Measurements from ENCODE around the gene TOR4A. TPM values are rescaled to one million over a fixed set of nuclear protein-coding genes. Genes with fewer than 3 reads are reported as not detected.

Gene TOR4A
- total and polyA plus RNA-seq, 9 of the 15 experiments (the other 6 are each of a cell fraction or from before 2014, with no cell fraction given): 3.9 to 49.2 (median 8.8) TPM

GRCh38 chr9:137247135-137247915, 30.2 kb upstream of the TOR4A start:
- BruUV-seq (replicated peaks): no TSS peak
- DNase-seq (ENCODE audit: extremely low read depth in 1 of 4, low spot score in 3 of 4): no peak
- H3K36me3 ChIP-seq (ENCODE audit: control insufficient read depth, insufficient read depth, low read length): peaks cover 18% of the 10 kb centered on the region

DNA sequence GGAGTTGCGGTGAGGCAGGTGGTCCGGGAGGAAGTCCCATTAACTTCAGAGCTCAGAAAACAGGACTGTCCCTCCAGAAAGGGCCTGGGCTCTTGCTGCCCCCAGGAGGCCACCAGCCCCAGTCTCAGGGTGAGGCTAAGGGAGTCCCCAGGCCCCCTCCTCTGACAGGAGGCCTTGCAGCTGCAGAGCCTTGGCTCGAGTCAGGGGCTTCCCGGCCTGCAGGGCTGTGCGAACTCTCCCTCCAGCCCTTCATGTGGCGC, 29.7 kb upstream of the TOR4A start:
- POLR2A ChIA-PET: interaction anchor here (0.6 to 0.8 kb wide), 2 partner anchors 17 to 174 kb away, joined by 3 read pairs; no protein-coding TSS in a partner anchor
- Histone ChIP-seq H3K27me3 (ENCODE audit: control insufficient read depth in 2 of 2, insufficient read depth in 2 of 2, low read length in 2 of 2) (no peaks in the 10 kb centered on the region), H3K4me2 (ENCODE audit: insufficient read depth, low read length) (no peak overlapping the region), H3K9me1 (ENCODE audit: control insufficient read depth, insufficient read depth, low read length) (no peaks in the 10 kb centered on the region), H3K36me3 (ENCODE audit: control insufficient read depth, insufficient read depth, low read length) (peaks cover 13% of the 10 kb centered on the region), H3K4me3 (no peak overlapping the region), H2AFZ (ENCODE audit: low read depth, low read length) (no peak overlapping the region), H4K20me1 (replicated peaks; ENCODE audit: control insufficient read depth, insufficient read depth, low read length) (peaks cover 16% of the 10 kb centered on the region), H3K27ac (ENCODE audit: extremely low read depth, low read depth, low read length) (no peak overlapping the region), H3K79me2 (ENCODE audit: control insufficient read depth, insufficient read depth, low read length) (peaks cover 14% of the 10 kb centered on the region), H3K4me1 (replicated peaks in 1 of 2; ENCODE audit: control insufficient read depth in 2 of 2, insufficient read depth in 2 of 2, low read length in 2 of 2) (peaks cover 11 to 75% of the 10 kb centered on the region in 2 experiments; a peak in 4 of 5 replicates), H3K9ac (ENCODE audit: insufficient read depth in 1 of 2, low read depth in 2 of 2, low read length in 2 of 2) (peak overlapping the region in 1 of 2 experiments; percentile 71; a peak in 2 of 4 replicates), H3K9me3 (replicated peaks; ENCODE audit: control insufficient read depth, insufficient read depth, low read depth, low read length) (no peaks in the 10 kb centered on the region)
- DNase-seq (ENCODE audit: extremely low read depth in 1 of 4, low spot score in 3 of 4) (no peak), ATAC-seq (no peak), FAIRE-seq (no peak)
- TF ChIP-seq POLR2G (IDR thresholded peaks at IDR 0.05; ENCODE audit: low read depth, low read length): 0 out of 2 replicates have a peak, but pooled peaks have one; percentile 3
- TF ChIP-seq TCF3 (CRISPR knock-in tag; IDR thresholded peaks at IDR 0.05): no peak
- WGBS (ENCODE audit: insufficient coverage, low coverage, missing lambda C conversion rate): 79% methylated on average over 6 of the region's 6 CpGs
- no TSS peak for BruUV-seq (replicated peaks)
- intact Hi-C loops (cut with micrococcal nuclease): loop anchor here (10.0 kb wide), 1 partner anchor 463 kb away; no protein-coding TSS in a partner anchor
- in situ Hi-C loops (cut with MboI): loop anchor here (25.0 kb wide), 1 partner anchor 461 kb away; the partner anchor contains the start of genes CCDC183 and TMEM141
- CTCF ChIA-PET (ENCODE audit: low intra/inter-chr PET ratio): no interaction called here

More at GRCh38 chr9:137247135-137247915, 30.2 kb upstream of the TOR4A start:
- in situ Hi-C loops (cut with MboI) (loop anchor here (25.0 kb wide), 1 partner anchor 460 kb away; the partner anchor contains the start of genes CCDC183 and TMEM141), intact Hi-C loops (cut with micrococcal nuclease) (loop anchor here (10.0 kb wide), 1 partner anchor 463 kb away; no protein-coding TSS in a partner anchor)
- no peak overlapping the region for H2AFZ ChIP-seq (ENCODE audit: low read depth, low read length)
- 70% methylated on average over 19 of the region's 20 CpGs for WGBS (ENCODE audit: insufficient coverage, low coverage, missing lambda C conversion rate)
- H3K9ac ChIP-seq (ENCODE audit: insufficient read depth in 1 of 2, low read depth in 2 of 2, low read length in 2 of 2): peak overlapping the region in 1 of 2 experiments; percentile 71; a peak in 2 of 4 replicates
- CTCF ChIA-PET (ENCODE audit: low intra/inter-chr PET ratio): no interaction called here
- H3K27ac ChIP-seq (ENCODE audit: extremely low read depth, low read depth, low read length): no peak overlapping the region
- no peak for TF ChIP-seq GABPB2 (CRISPR knock-in tag; conservative IDR thresholded peaks at IDR 0.05)
- peak; percentile 53 for TF ChIP-seq POLR2G (IDR thresholded peaks at IDR 0.05; ENCODE audit: low read depth, low read length)
- no peaks in the 10 kb centered on the region for H3K27me3 ChIP-seq (ENCODE audit: control insufficient read depth in 2 of 2, insufficient read depth in 2 of 2, low read length in 2 of 2)
- no peak for FAIRE-seq
- peaks cover 19% of the 10 kb centered on the region for H3K79me2 ChIP-seq (ENCODE audit: control insufficient read depth, insufficient read depth, low read length)
- H3K4me3 ChIP-seq: no peak overlapping the region
- ATAC-seq: no peak
- H3K9me1 ChIP-seq (ENCODE audit: control insufficient read depth, insufficient read depth, low read length): no peaks in the 10 kb centered on the region
- POLR2A ChIA-PET: interaction anchor here (0.6 to 0.8 kb wide), 4 partner anchors 9 to 174 kb away, joined by 3 to 4 read pairs (median 3); no protein-coding TSS in a partner anchor
- H3K4me2 ChIP-seq (ENCODE audit: insufficient read depth, low read length): no peak overlapping the region
- H3K4me1 ChIP-seq (replicated peaks in 1 of 2; ENCODE audit: control insufficient read depth in 2 of 2, insufficient read depth in 2 of 2, low read length in 2 of 2): peaks cover 16 to 75% of the 10 kb centered on the region in 2 experiments; a peak in 4 of 5 replicates
- H3K9me3 ChIP-seq (replicated peaks; ENCODE audit: control insufficient read depth, insufficient read depth, low read depth, low read length): no peaks in the 10 kb centered on the region
- peaks cover 22% of the 10 kb centered on the region for H4K20me1 ChIP-seq (replicated peaks; ENCODE audit: control insufficient read depth, insufficient read depth, low read length)
